ENCODE results near the gene MYLK2. TPM values are rescaled to one million over a fixed set of nuclear protein-coding genes. Genes with fewer than 3 reads are reported as not detected.

The MYLK2 gene
- total RNA-seq, result under 1 TPM; 0.31 to 0.34 TPM

- no peak within 1 kb of the TSS for H3K27ac Mint-ChIP-seq
- H3K9me3 Mint-ChIP-seq, result no peaks in the 10 kb centered on the region
- DNase-seq (ENCODE audit: low spot score in 2 of 2), result no peak
- no peak for ATAC-seq
- H3K36me3 Mint-ChIP-seq, result no peaks in the 10 kb centered on the region
These were observed at the start of gene MYLK2 for GRCh38 chr20:31819083-31819784. Gene MYLK2, plus strand, starts transcription at chr20:31819356. Its CDS starts 225 bp downstream, at chr20:31819581.

- no peak for ATAC-seq
- Mint-ChIP-seq H3K9me3 (no peaks in the 10 kb centered on the region), H3K27ac (no peak overlapping the region), H3K36me3 (peaks cover 18 to 71% of the 10 kb centered on the region in 2 donors)
- no peak for DNase-seq (ENCODE audit: low spot score in 2 of 2)
These were observed 49.5 kb upstream of the MYLK2 start for GRCh38 chr20:31769681-31770080.

GRCh38 chr20:31770243-31770642, 48.9 kb upstream of the MYLK2 start:
- Mint-ChIP-seq H3K9me3 (no peaks in the 10 kb centered on the region), H3K36me3 (peaks cover 15 to 68% of the 10 kb centered on the region in 2 donors), H3K27ac (no peak overlapping the region)
- ATAC-seq (no peak), DNase-seq (ENCODE audit: low spot score in 2 of 2) (no peak)

- H3K9me3 Mint-ChIP-seq, result no peaks in the 10 kb centered on the region
- no peak overlapping the region for H3K27ac Mint-ChIP-seq
These were observed 44.7 kb upstream of the MYLK2 start for GRCh38 chr20:31774408-31774807.

GRCh38 chr20:31780839-31781238, 38.3 kb upstream of the MYLK2 start:
- DNase-seq (ENCODE audit: low spot score in 2 of 2), result no peak
- H3K9me3 Mint-ChIP-seq, result no peaks in the 10 kb centered on the region
- ATAC-seq, result no peak
- H3K27ac Mint-ChIP-seq, result no peak overlapping the region
- peaks cover 36 to 57% of the 10 kb centered on the region in 2 donors for H3K36me3 Mint-ChIP-seq

More at GRCh38 chr20:31774408-31774807, 44.7 kb upstream of the MYLK2 start:
- peaks cover 29 to 66% of the 10 kb centered on the region in 2 donors for H3K36me3 Mint-ChIP-seq
- ATAC-seq (no peak), DNase-seq (ENCODE audit: low spot score in 2 of 2) (no peak)

GRCh38 chr20:31781945-31782344, 37.2 kb upstream of the MYLK2 start:
- Mint-ChIP-seq H3K27ac (peak overlapping the region in 1 of 2 donors; percentile 45), H3K9me3 (no peaks in the 10 kb centered on the region), H3K36me3 (peaks cover 36 to 62% of the 10 kb centered on the region in 2 donors)
- DNase-seq (ENCODE audit: low spot score in 2 of 2) (no peak), ATAC-seq (peak in 1 of 2 donors; percentile 29)

GRCh38 chr20:31784354-31785044, 34.7 kb upstream of the MYLK2 start:
- peaks cover 25 to 50% of the 10 kb centered on the region in 2 donors for H3K36me3 Mint-ChIP-seq
- DNase-seq (ENCODE audit: low spot score in 2 of 2) (no peak), ATAC-seq (no peak)
- no peak overlapping the region for H3K27ac Mint-ChIP-seq
- no peaks in the 10 kb centered on the region for H3K9me3 Mint-ChIP-seq

- ATAC-seq (no peak), DNase-seq (ENCODE audit: low spot score in 2 of 2) (no peak)
- H3K9me3 Mint-ChIP-seq, result no peaks in the 10 kb centered on the region
- peaks cover 21 to 47% of the 10 kb centered on the region in 2 donors for H3K36me3 Mint-ChIP-seq
- no peak overlapping the region for H3K27ac Mint-ChIP-seq
These were observed 34.1 kb upstream of the MYLK2 start for GRCh38 chr20:31785089-31785488.

GRCh38 chr20:31788578-31788977, 30.6 kb upstream of the MYLK2 start:
- peaks cover 15 to 35% of the 10 kb centered on the region in 2 donors for H3K36me3 Mint-ChIP-seq
- H3K27ac Mint-ChIP-seq, result no peak overlapping the region
- DNase-seq (ENCODE audit: low spot score in 2 of 2), result no peak
- H3K9me3 Mint-ChIP-seq, result no peaks in the 10 kb centered on the region
- ATAC-seq, result peak in 1 of 2 donors; percentile 48

GRCh38 chr20:31790401-31790800, 28.8 kb upstream of the MYLK2 start:
- DNase-seq (ENCODE audit: low spot score in 2 of 2) (no peak), ATAC-seq (no peak)
- Mint-ChIP-seq H3K36me3 (peaks cover 23% of the 10 kb centered on the region in 2 donors), H3K9me3 (no peaks in the 10 kb centered on the region), H3K27ac (no peak overlapping the region)

GRCh38 chr20:31797364-31797763, 21.8 kb upstream of the MYLK2 start:
- ATAC-seq, result no peak
- DNase-seq (ENCODE audit: low spot score in 2 of 2), result no peak
- Mint-ChIP-seq H3K36me3 (peaks cover 24 to 40% of the 10 kb centered on the region in 2 donors), H3K27ac (no peak overlapping the region), H3K9me3 (no peaks in the 10 kb centered on the region)

- no peak overlapping the region for H3K27ac Mint-ChIP-seq
- no peak for ATAC-seq
- peaks cover 6 to 45% of the 10 kb centered on the region in 2 donors for H3K36me3 Mint-ChIP-seq
- no peaks in the 10 kb centered on the region for H3K9me3 Mint-ChIP-seq
- no peak for DNase-seq (ENCODE audit: low spot score in 2 of 2)
These were observed 17.6 kb upstream of the MYLK2 start for GRCh38 chr20:31801508-31801907.

- Mint-ChIP-seq H3K36me3 (peaks cover 0 to 36% of the 10 kb centered on the region in 2 donors), H3K9me3 (no peaks in the 10 kb centered on the region), H3K27ac (peak overlapping the region in 1 of 2 donors; percentile 2)
- no peak for ATAC-seq
- no peak for DNase-seq (ENCODE audit: low spot score in 2 of 2)
These were observed 15.4 kb upstream of the MYLK2 start for GRCh38 chr20:31803552-31804291.

- no peak for DNase-seq (ENCODE audit: low spot score in 2 of 2)
- ATAC-seq, result no peak
- Mint-ChIP-seq H3K9me3 (no peaks in the 10 kb centered on the region), H3K36me3 (peaks cover 0 to 19% of the 10 kb centered on the region in 2 donors), H3K27ac (peak overlapping the region; percentile 8 to 57)
These were observed 12.4 kb upstream of the MYLK2 start for GRCh38 chr20:31806564-31807355.

GRCh38 chr20:31808481-31808880, 10.7 kb upstream of the MYLK2 start:
- H3K36me3 Mint-ChIP-seq, result peaks cover 0 to 8% of the 10 kb centered on the region in 2 donors
- no peak overlapping the region for H3K27ac Mint-ChIP-seq
- DNase-seq (ENCODE audit: low spot score in 2 of 2) (no peak), ATAC-seq (no peak)
- no peaks in the 10 kb centered on the region for H3K9me3 Mint-ChIP-seq

GRCh38 chr20:31809661-31810060, 9.5 kb upstream of the MYLK2 start:
- ATAC-seq (no peak), DNase-seq (ENCODE audit: low spot score in 2 of 2) (no peak)
- peaks cover 0 to 8% of the 10 kb centered on the region in 2 donors for H3K36me3 Mint-ChIP-seq
- H3K27ac Mint-ChIP-seq, result no peak overlapping the region
- no peaks in the 10 kb centered on the region for H3K9me3 Mint-ChIP-seq
